Measurements from ENCODE around the gene MAPK1.

DNA sequence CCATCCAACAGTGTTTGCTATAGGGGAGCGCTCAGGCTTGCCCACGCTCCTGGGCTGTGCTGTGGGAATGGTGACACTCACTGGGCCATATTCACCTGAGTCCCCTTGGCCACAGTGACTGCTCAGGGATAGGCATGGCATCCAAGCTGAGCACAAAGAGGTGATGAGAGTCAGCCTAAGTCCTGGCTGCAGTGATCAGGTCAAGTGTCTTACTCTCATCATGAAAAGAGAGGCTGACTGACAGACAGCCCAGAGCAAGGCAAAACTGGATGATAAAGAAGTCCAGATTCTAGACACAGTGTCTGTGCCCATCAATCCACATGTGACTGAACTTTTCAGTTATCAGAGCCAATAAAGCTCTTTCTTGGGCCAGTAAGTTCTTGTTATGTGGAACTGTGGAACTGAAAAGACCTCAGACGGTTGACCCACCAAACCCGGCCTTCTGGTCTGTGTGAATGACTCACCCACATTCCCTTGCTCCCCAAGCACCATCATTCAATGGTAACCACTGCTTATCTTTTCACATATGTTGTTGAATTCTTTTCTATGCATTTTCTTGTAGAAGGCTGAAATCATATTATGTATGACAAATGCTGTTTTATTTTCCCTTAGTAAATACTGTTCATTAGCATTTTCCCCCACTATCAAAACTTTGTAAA is 88.6 kb downstream of the MAPK1 start:
- TF ChIP-seq, protein P1, sequence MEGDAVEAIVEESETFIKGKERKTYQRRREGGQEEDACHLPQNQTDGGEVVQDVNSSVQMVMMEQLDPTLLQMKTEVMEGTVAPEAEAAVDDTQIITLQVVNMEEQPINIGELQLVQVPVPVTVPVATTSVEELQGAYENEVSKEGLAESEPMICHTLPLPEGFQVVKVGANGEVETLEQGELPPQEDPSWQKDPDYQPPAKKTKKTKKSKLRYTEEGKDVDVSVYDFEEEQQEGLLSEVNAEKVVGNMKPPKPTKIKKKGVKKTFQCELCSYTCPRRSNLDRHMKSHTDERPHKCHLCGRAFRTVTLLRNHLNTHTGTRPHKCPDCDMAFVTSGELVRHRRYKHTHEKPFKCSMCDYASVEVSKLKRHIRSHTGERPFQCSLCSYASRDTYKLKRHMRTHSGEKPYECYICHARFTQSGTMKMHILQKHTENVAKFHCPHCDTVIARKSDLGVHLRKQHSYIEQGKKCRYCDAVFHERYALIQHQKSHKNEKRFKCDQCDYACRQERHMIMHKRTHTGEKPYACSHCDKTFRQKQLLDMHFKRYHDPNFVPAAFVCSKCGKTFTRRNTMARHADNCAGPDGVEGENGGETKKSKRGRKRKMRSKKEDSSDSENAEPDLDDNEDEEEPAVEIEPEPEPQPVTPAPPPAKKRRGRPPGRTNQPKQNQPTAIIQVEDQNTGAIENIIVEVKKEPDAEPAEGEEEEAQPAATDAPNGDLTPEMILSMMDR (IDR thresholded peaks at IDR 0.05): no peak
- no peak for TF ChIP-seq POLR2A (IDR thresholded peaks at IDR 0.05)
